AG04449 (cell line): ENCODE data around the gene HS3ST4.

ENCODE experiments used
- CTCF ChIA-PET: fragments of 350-600 bp; formaldehyde crosslinking; extraction: SDS; loops from one replicate; lab custom pipeline; 2021; ENCODE audit warnings: antibody characterized with exemption; lab: Yijun Ruan, JAX
- POLR2A ChIA-PET: fragments of 400-600, 350-600 bp; formaldehyde crosslinking; extraction: SDS; loops from one replicate; lab custom pipeline; 2020; ENCODE audit warnings: antibody characterized with exemption, inconsistent platforms; lab: Yijun Ruan, JAX
- DNase-seq: peaks from one replicate; pipeline ENCODE4 v3.0.0-alpha.2; 2010; ENCODE audit warnings: low read depth, low spot score
- H3K4me3 ChIP-seq: 2 replicates; pipeline ENCODE4 v1.5.1; 2011; ENCODE audit warnings: low read depth, mild to moderate bottlenecking, control low read depth, low read length
- CTCF ChIP-seq: IDR thresholded peaks from one replicate; pipeline ENCODE4 v1.5.1; 2011; ENCODE audit warnings: mild to moderate bottlenecking, moderate library complexity, low read length, control low read depth, inconsistent platforms; ENCODE audit not compliant: insufficient read depth; ENCODE audit errors: missing control alignments

Gene HS3ST4

DNA sequence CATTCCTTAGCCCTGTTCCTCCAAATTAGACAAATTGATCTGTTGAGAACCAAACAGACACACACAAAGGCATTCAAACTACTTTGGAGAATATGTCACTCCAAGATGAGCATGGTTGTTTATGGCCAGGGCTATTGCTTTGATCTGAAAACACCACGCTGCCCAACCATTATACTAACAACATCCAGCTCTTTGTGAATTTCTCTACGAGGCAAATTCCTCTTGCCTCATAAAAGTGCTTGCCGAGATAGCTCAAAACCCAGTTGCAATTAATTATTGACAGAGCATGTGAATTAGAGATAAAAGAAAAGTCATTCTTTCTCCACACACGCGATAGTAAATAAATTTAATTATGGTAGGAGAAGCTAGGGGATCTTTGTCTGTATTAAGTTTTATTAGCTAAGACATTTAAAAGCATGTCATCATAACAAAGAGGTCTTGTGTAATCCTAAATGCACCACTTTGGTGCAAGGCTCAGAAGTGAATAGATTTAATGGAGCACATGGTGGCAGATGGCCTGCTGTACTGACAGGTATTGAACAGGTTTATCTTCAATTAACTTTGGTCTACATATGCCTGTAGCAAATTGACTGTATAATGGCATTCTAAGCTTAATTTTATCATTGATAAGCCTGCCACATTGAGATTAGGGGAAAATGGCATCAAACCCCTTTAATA lies 441.8 kb downstream of the HS3ST4 start:
- CTCF ChIA-PET, result no interaction called here
- DNase-seq, result no peak
- no peak for TF ChIP-seq CTCF
- POLR2A ChIA-PET, result no interaction called here
- H3K4me3 ChIP-seq, result no peak overlapping the region

DNA sequence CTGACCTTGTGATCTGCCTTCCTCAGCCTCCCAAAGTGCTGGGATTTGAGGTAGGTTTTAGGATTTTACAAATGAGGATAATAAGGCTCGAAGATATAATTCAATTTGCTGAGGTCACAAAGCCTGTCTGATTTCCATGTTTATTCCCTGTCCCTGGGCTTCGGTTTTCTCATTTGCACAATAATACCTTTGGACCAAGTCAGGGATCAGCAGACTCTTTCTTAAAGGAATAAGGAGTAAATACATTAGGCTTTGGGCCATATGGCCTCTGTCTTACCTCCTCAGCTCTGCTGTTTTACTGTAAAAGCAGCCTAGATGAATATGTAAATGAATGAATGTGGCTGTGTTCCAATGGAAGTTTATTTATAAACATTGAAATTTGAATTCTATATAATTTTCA lies 442.8 kb downstream of the HS3ST4 start:
- TF ChIP-seq CTCF, result no peak
- ChIA-PET CTCF (no interaction called here), POLR2A (no interaction called here)
- no peak overlapping the region for H3K4me3 ChIP-seq
- no peak for DNase-seq

DNA sequence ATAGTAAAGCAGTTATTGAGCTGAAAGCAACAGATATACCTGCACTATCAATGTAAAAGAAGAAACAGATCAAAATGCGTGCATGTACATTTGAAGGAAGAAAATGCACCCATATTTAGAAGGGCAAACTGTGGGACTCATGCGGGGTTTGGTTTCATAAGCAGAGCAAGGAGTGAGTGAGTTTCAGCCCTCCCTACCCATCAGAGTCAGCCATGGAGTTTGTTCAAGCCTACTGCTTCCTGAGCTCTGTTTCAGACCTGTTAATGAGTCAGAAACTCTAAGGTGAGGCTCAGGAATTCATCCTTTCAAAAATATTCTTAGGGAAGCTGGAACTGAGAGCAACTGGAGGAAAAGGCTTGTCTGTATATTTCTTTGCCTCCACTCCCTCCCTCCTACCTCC lies 446.2 kb downstream of the HS3ST4 start:
- no peak overlapping the region for H3K4me3 ChIP-seq
- TF ChIP-seq CTCF, result no peak
- ChIA-PET POLR2A (interaction anchor here (0.6 kb wide), 1 partner anchor 23 kb away, joined by 3 read pairs; no protein-coding TSS in a partner anchor), CTCF (no interaction called here)
- DNase-seq, result no peak

DNA sequence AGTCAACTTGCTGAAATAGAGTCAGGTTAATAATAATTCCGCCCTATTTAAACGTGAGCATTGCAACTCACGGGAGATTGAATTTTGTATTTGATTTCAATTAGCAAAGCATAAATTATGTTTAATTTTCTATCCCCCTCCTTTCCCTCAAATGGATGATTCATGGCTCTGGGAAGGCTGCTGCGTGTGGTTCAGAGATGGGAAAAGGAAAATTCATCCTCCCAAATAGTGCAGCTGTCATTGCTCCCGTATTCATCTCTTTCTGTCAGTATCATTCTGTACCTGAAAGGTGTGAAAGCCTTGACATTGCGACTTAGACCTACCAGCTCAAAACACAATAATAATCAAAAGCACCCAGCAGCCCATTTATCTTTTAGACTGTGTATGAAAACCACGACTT lies 447.3 kb downstream of the HS3ST4 start:
- no peak for DNase-seq
- TF ChIP-seq CTCF, result no peak
- ChIA-PET POLR2A (no interaction called here), CTCF (no interaction called here)
- no peak overlapping the region for H3K4me3 ChIP-seq

- POLR2A ChIA-PET, result no interaction called here
- CTCF ChIA-PET, result no interaction called here
- no peak overlapping the region for H3K4me3 ChIP-seq
- TF ChIP-seq CTCF, result no peak
- DNase-seq, result no peak
Observed at GRCh38 chr16:26139884-26140283, 448.1 kb downstream of the HS3ST4 start.

- ChIA-PET CTCF (no interaction called here), POLR2A (no interaction called here)
- no peak overlapping the region for H3K4me3 ChIP-seq
- TF ChIP-seq CTCF, result no peak
- DNase-seq, result no peak
Observed at GRCh38 chr16:26149364-26150190, 457.8 kb downstream of the HS3ST4 start.
